ENCODE results near the gene CD101.

GRCh38 chr1:116984406-116985160 is 17.0 kb upstream of the CD101 start:
- TF ChIP-seq CTCF (IDR thresholded peaks at IDR 0.05) = no peak
- no peak for TF ChIP-seq POLR2A (IDR thresholded peaks at IDR 0.05)
- TF ChIP-seq EP300 (IDR thresholded peaks at IDR 0.05) = no peak
